Fibroblast of the aortic adventitia (primary cell): ENCODE results near the gene PNPLA7. TPM values are rescaled to one million over a fixed set of nuclear protein-coding genes. Genes with fewer than 3 reads are reported as not detected.

Source experiments
- DNase-seq: peaks from one replicate; pipeline ENCODE4 v3.0.0-alpha.2; 2010; ENCODE audit warnings: low read depth
- H3K4me3 ChIP-seq: 2 replicates; pipeline ENCODE4 v1.5.1; 2011; ENCODE audit warnings: low read depth, mild to moderate bottlenecking, control low read depth, low read length, moderate library complexity
- total RNA-seq: library from RNA; depleted of rRNA; stranded (reverse); fragments of >200 nt; gene quantifications from 2 replicates; pipeline ENCODE4 v1.2.3, GENCODE V29; 2012; ENCODE audit warnings: low replicate concordance
- TF ChIP-seq, protein P1 (sequence below): IDR thresholded peaks from 2 replicates; pipeline ENCODE4 v1.5.1; 2011; ENCODE audit warnings: mild to moderate bottlenecking, low read length, control low read depth, inconsistent platforms; ENCODE audit not compliant: insufficient read depth

Gene PNPLA7
- total RNA-seq, 1 donor: 0.81 TPM

DNA sequence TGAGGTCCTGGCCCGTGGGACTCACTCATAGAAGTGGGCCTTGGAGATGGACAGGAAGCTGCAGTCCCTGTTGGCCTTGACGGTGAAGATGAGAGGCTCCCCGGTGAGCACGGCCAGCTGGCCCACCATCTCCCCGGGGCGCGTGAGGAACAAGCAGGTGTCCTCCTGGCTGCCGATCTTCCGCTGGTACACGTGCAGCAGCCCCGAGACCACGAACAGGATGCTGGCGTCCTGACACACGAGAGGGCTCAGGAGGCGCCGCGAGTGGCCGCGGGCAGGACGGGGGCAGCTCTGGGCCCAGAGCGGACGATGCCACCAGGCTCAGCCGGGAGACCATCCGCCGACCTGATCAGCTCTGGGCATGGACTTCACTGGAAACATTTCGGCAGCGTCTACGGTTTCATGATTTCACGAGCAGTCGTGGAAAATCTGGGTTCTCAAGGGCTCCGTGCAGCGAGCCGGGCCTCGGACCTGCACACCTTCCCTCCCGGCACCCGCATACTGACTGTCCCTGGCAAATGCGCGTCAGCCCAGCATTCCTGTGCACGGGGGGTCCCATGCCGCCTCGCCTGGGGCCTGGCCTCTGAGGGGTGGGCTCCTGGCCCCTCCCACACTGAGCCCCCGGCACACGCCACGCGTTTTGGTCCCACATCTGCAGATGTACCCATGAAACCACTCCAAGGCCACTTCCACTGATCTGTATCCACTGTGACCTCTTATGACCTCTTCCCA, 49.4 kb downstream of the PNPLA7 start:
- no peak for DNase-seq
- H3K4me3 ChIP-seq: no peak overlapping the region
- TF ChIP-seq, protein P1, sequence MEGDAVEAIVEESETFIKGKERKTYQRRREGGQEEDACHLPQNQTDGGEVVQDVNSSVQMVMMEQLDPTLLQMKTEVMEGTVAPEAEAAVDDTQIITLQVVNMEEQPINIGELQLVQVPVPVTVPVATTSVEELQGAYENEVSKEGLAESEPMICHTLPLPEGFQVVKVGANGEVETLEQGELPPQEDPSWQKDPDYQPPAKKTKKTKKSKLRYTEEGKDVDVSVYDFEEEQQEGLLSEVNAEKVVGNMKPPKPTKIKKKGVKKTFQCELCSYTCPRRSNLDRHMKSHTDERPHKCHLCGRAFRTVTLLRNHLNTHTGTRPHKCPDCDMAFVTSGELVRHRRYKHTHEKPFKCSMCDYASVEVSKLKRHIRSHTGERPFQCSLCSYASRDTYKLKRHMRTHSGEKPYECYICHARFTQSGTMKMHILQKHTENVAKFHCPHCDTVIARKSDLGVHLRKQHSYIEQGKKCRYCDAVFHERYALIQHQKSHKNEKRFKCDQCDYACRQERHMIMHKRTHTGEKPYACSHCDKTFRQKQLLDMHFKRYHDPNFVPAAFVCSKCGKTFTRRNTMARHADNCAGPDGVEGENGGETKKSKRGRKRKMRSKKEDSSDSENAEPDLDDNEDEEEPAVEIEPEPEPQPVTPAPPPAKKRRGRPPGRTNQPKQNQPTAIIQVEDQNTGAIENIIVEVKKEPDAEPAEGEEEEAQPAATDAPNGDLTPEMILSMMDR: no peak

DNA sequence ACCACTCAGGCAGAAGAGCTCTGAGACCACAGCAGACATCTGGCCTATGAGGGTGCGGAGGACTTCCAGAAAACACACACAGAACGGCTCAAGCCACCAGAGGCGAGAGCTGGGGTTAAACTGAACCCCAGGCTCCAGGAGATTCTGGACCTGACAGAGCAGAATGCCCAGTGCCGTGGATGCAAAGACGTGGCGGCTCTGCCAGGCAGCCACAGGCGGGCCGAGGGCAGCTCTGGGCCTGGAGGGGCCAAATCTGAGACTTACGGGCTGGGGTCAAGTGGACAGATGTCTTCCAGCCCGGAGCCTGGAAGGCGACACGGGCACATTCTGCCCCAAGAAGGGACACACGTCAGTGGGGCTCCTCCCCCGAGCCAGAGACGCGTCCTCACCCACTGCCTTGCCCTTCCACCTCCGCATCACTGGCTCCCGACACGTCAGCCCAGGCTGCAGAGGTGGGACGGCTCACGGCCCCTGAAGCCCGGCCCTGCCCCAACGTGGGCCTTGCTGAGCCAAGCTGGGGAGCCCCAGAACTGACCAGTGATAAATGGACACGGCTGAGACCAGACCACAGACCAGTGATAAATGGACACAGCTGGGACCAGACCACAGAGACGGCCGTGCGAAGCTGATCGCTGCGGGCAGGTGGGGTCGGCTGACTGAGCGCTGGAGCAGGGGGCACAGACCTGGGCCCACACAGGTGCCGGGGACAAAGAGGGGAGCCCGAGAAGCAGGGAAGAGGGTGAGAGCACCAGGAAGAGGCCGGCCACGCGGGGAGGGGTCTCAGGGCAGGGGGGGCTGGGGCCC, 50.1 kb downstream of the PNPLA7 start:
- TF ChIP-seq, protein P1: no peak
- H3K4me3 ChIP-seq: no peak overlapping the region
- no peak for DNase-seq

DNA sequence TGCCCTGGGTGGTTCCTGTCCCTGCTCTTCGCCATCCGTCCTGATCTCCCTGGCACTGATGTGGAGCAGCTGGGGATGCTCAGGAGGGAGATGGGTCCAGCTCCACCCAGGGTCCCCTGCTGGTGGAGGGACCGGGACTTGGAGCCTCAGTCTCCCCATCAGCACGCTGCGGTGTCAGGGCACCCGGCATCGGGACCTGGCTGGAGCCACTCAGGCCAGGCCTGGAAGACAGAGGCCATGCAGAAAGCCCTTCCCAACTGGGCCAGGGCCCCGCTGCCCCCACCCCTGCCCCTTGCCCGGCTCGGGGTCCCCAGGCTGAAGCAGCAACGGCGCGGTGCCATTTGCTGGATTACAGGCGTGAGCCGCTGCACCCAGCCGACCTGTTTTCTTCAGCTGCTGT, 50.8 kb downstream of the PNPLA7 start:
- TF ChIP-seq, protein P1: no peak
- DNase-seq: no peak
- no peak overlapping the region for H3K4me3 ChIP-seq

GRCh38 chr9:137498720-137499150, 51.5 kb downstream of the PNPLA7 start:
- TF ChIP-seq, protein P1: no peak
- DNase-seq: no peak
- H3K4me3 ChIP-seq: no peak overlapping the region

GRCh38 chr9:137497921-137498719, 52.1 kb downstream of the PNPLA7 start:
- TF ChIP-seq, protein P1: no peak
- no peak for DNase-seq
- H3K4me3 ChIP-seq: no peak overlapping the region

DNA sequence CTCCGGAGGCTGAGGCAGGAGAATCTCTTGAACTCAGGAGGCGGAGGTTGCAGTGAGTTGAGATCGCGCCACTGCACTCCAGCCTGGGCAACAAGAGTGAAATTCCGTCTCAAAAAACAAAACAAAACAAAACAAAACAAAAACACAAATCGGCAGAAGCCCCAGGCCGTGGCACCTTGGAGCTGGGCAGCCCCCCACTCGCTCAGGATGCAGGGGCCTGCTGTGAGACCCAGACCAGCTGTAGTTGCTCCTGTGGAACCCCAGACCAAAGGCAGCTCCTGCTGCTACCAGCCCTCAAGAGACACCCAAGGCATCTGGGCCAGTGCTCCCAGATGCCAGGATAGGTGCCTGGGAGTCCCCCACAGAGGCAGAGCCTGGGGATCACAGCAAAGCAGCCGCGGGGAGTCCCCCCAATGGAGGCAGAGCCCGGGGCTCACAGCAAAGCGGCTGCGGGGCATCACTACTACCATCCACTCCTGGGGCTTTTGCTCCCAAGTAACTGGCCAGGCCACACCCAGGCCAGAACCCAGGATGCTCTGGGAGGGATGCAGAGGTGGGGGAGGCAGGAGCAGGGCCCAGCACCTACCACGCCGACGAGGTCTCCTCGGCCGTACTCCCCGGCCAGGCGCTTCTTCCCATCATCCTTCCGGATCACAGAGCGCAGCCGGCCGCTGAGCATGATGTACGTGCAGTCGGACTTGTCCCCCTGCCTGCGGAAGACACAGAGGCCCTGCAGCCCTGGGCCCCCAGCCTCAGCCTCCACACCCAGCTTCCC, 53.4 kb downstream of the PNPLA7 start:
- TF ChIP-seq, protein P1: no peak
- DNase-seq: no peak
- H3K4me3 ChIP-seq: no peak overlapping the region
